GM12873 (cell line): ENCODE results near the gene PLN.

Source experiments
- CTCF ChIP-seq: IDR thresholded peaks from 2 replicates; pipeline ENCODE4 v1.5.1; 2012; ENCODE audit warnings: low read depth, mild to moderate bottlenecking, moderate library complexity, low read length, control low read depth; ENCODE audit not compliant: insufficient read depth; ENCODE audit errors: missing control alignments

The PLN gene

GRCh38 chr6:118603372-118603771 lies 55.3 kb downstream of the PLN start:
- TF ChIP-seq CTCF, result no peak

GRCh38 chr6:118606268-118606667 lies 58.2 kb downstream of the PLN start:
- no peak for TF ChIP-seq CTCF

- no peak for TF ChIP-seq CTCF
Observed at GRCh38 chr6:118606858-118607257, 58.8 kb downstream of the PLN start.
